Vagina (tissue), 2 donors: ENCODE data around the gene ARHGEF38. TPM values are rescaled to one million over a fixed set of nuclear protein-coding genes. Genes with fewer than 3 reads are reported as not detected.

Experiments
- DNase-seq, 2 donors: peaks; one replicate each; pipeline ENCODE4 v3.0.0-alpha.2; 2017; ENCODE audit errors: extremely low spot score in 2 of 2
- H3K27ac ChIP-seq: fragments of 200-600 bp; sonication (generic); one replicate; pipeline ENCODE4 v1.5.1; 2019
- H3K27me3 ChIP-seq: fragments of 200-600 bp; sonication (generic); one replicate; pipeline ENCODE4 v1.5.1; 2019
- H3K36me3 ChIP-seq, 2 donors: fragments of 200-600 bp; sonication (generic); one replicate each; pipeline ENCODE4 v1.5.1; 2017 to 2019
- H3K4me1 ChIP-seq: fragments of 200-600 bp; sonication (generic); one replicate; pipeline ENCODE4 v1.5.1; 2019
- H3K4me3 ChIP-seq, 2 donors: fragments of 200-600 bp; sonication (generic); 1 replicate in 1 of 2; 2 replicates in 1 of 2; pipeline ENCODE4 v1.5.1; 2016 to 2019
- H3K9me3 ChIP-seq: fragments of 200-600 bp; sonication (generic); one replicate; pipeline ENCODE4 v1.5.1; 2019
- POLR2A ChIP-seq, 2 donors: fragments of 450-650 bp; IDR thresholded peaks; one replicate each; pipeline ENCODE4 v1.6.1; 2017; ENCODE audit warnings: antibody characterized with exemption in 2 of 2, mild to moderate bottlenecking in 2 of 2, moderate library complexity in 2 of 2
- POLR2AphosphoS5 ChIP-seq, 2 donors: sonication (generic); formaldehyde crosslinking; IDR thresholded peaks; one replicate each; pipeline ENCODE4 v1.9.0; 2017; ENCODE audit warnings: antibody characterized with exemption in 2 of 2, mild to moderate bottlenecking in 2 of 2, low read depth in 1 of 2; ENCODE audit not compliant: insufficient read depth in 1 of 2
- intact Hi-C: fragments of 100-400 bp; cut with DNase I; formaldehyde crosslinking; loops from one replicate; pipeline ENCODE4 v1.15.1; 2023
- total RNA-seq: library from RNA; depleted of rRNA; stranded (reverse); fragments of >200 nt; gene quantifications from one replicate; pipeline ENCODE4 v1.2.3, GENCODE V29; 2016
- TF ChIP-seq, protein P1 (sequence below), 3 experiments: fragments of 450-650 bp in 2 of 3; fragments of 200-600 bp in 1 of 3; sonication (generic) in 1 of 3; IDR thresholded peaks; one replicate each; pipeline ENCODE4 v1.5.1; 2017 to 2019; ENCODE audit warnings: antibody characterized with exemption in 3 of 3, mild to moderate bottlenecking in 2 of 3, moderate library complexity in 2 of 3

The ARHGEF38 gene
- total RNA-seq, 1 donor from 2014 or later: not detected

GRCh38 chr4:105657117-105657765, 104.8 kb downstream of the ARHGEF38 start:
- Histone ChIP-seq H3K27me3 (no peaks in the 10 kb centered on the region), H3K4me3 (no peak overlapping the region), H3K36me3 (no peaks in the 10 kb centered on the region), H3K9me3 (no peaks in the 10 kb centered on the region), H3K4me1 (no peaks in the 10 kb centered on the region), H3K27ac (no peak overlapping the region)
- TF ChIP-seq POLR2AphosphoS5 (IDR thresholded peaks at IDR 0.05; ENCODE audit: insufficient read depth in 1 of 2, low read depth in 1 of 2) (no peak), POLR2A (IDR thresholded peaks at IDR 0.05) (no peak)
- TF ChIP-seq, protein P1, sequence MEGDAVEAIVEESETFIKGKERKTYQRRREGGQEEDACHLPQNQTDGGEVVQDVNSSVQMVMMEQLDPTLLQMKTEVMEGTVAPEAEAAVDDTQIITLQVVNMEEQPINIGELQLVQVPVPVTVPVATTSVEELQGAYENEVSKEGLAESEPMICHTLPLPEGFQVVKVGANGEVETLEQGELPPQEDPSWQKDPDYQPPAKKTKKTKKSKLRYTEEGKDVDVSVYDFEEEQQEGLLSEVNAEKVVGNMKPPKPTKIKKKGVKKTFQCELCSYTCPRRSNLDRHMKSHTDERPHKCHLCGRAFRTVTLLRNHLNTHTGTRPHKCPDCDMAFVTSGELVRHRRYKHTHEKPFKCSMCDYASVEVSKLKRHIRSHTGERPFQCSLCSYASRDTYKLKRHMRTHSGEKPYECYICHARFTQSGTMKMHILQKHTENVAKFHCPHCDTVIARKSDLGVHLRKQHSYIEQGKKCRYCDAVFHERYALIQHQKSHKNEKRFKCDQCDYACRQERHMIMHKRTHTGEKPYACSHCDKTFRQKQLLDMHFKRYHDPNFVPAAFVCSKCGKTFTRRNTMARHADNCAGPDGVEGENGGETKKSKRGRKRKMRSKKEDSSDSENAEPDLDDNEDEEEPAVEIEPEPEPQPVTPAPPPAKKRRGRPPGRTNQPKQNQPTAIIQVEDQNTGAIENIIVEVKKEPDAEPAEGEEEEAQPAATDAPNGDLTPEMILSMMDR (IDR thresholded peaks at IDR 0.05): no peak
- intact Hi-C loops: no loop called here
- DNase-seq: no peak

DNA sequence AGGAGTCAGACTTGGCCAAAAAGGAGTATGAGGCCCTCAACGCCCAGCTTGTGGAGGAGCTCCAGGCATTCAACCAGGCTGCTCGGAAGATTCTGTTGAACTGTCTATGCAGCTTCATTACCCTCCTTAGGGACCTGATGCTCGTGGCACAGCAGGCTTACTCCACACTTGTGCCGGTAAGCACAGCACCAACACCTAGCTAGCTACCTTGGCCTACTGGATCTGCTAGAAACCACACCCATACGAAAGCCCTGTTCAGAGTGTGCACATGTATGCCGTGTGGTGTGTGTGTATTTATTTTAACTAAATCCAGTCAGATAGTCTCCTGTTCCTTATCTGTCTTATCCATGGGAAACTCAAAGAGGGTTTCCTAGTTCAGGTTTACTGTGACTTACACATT, 106.8 kb downstream of the ARHGEF38 start:
- Histone ChIP-seq H3K27ac (no peak overlapping the region), H3K27me3 (no peaks in the 10 kb centered on the region), H3K4me1 (no peaks in the 10 kb centered on the region), H3K4me3 (no peak overlapping the region), H3K36me3 (no peaks in the 10 kb centered on the region), H3K9me3 (no peaks in the 10 kb centered on the region)
- TF ChIP-seq POLR2AphosphoS5 (IDR thresholded peaks at IDR 0.05; ENCODE audit: insufficient read depth in 1 of 2, low read depth in 1 of 2) (no peak), POLR2A (IDR thresholded peaks at IDR 0.05) (no peak)
- TF ChIP-seq, protein P1 (IDR thresholded peaks at IDR 0.05): no peak
- intact Hi-C loops: no loop called here
- no peak for DNase-seq

DNA sequence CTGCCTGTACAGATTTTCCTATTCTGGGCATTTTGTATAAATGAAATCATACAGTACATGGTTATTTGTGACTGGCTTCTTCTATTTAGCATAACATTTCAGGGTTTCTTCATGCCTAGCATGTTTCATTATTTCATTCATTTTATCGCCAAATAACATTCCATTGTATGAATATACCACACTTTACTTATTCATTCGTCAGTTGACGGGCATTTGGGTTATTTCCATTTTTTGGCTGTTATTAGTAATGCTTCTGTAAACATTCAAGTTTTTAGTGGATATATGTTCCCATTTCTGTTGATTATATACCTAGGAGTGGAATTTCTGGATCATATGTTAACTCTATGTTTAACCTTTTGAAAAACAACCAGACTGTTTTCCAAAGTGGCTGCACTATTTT, 108.6 kb downstream of the ARHGEF38 start:
- TF ChIP-seq POLR2A (IDR thresholded peaks at IDR 0.05) (no peak), POLR2AphosphoS5 (IDR thresholded peaks at IDR 0.05; ENCODE audit: insufficient read depth in 1 of 2, low read depth in 1 of 2) (no peak)
- TF ChIP-seq, protein P1 (IDR thresholded peaks at IDR 0.05): no peak
- DNase-seq: no peak
- Histone ChIP-seq H3K4me3 (no peak overlapping the region), H3K27ac (no peak overlapping the region), H3K4me1 (no peaks in the 10 kb centered on the region), H3K36me3 (no peaks in the 10 kb centered on the region), H3K9me3 (no peaks in the 10 kb centered on the region), H3K27me3 (no peaks in the 10 kb centered on the region)
- intact Hi-C loops: no loop called here

DNA sequence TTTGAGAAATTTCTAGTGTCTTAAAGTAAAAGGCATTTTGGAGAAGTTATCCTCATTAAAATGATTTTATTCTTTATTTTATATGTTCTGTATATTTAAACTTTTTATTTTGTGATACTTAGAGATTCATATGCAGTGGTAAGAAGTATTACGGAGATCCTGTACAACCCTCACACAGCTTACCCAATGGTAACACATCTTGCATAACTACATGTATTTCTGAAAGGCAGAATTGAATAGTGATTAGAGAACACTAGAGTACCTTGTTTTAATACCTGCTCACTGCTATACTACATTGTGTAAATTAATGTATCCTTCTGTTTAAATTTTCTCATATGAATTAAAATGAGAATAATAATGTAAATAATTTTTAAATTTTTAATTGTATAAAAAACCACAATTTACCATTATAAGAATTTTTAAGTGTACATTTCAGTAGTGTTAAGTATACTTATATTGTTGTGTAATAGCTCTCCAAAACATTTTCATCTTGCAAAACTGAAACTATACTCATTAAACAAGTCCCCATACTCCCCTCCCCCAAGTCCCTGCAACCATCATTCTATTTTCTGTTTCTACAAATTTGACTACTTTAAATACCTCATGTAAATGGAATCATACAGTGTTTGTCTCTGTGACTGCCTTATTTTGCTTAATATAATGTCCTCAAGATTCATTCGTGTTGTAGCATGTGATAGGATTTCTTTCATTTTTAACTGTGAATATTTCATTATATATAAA, 110.7 kb downstream of the ARHGEF38 start:
- no peaks in the 10 kb centered on the region for H3K27me3 ChIP-seq
- intact Hi-C loops: no loop called here
- no peaks in the 10 kb centered on the region for H3K4me1 ChIP-seq
- DNase-seq: no peak
- TF ChIP-seq, protein P1 (IDR thresholded peaks at IDR 0.05): no peak
- TF ChIP-seq POLR2AphosphoS5 (IDR thresholded peaks at IDR 0.05; ENCODE audit: insufficient read depth in 1 of 2, low read depth in 1 of 2): no peak
- no peak for TF ChIP-seq POLR2A (IDR thresholded peaks at IDR 0.05)
- no peak overlapping the region for H3K4me3 ChIP-seq
- H3K27ac ChIP-seq: no peak overlapping the region
- no peaks in the 10 kb centered on the region for H3K36me3 ChIP-seq
- no peaks in the 10 kb centered on the region for H3K9me3 ChIP-seq

DNA sequence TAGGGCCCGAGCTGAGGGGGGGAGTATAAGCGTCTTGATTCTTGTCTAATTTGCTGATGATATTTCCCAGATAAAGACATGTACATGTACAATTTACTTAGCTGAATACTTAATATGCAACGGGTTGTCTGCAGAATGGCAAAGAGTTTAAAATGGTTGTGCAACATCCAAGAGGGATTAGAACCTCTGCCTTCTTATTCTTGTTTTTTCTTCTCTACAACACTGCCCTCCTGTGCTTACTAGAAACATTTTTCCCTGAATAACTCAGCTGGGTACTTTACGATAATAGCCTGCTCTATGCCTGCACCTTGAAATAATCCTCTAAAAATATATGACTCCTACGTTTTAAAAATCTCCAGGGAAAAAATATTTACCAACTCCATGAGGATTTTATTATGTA, 114.3 kb downstream of the ARHGEF38 start:
- H3K36me3 ChIP-seq: no peaks in the 10 kb centered on the region
- H3K27me3 ChIP-seq: no peaks in the 10 kb centered on the region
- H3K9me3 ChIP-seq: no peaks in the 10 kb centered on the region
- TF ChIP-seq POLR2AphosphoS5 (IDR thresholded peaks at IDR 0.05; ENCODE audit: insufficient read depth in 1 of 2, low read depth in 1 of 2): no peak
- TF ChIP-seq, protein P1 (IDR thresholded peaks at IDR 0.05): no peak
- no peak for TF ChIP-seq POLR2A (IDR thresholded peaks at IDR 0.05)
- H3K27ac ChIP-seq: no peak overlapping the region
- intact Hi-C loops: no loop called here
- DNase-seq: no peak
- no peaks in the 10 kb centered on the region for H3K4me1 ChIP-seq
- no peak overlapping the region for H3K4me3 ChIP-seq
